Activated T-helper 2 cell treated with anti-CD3 and anti-CD28 coated beads, Interferon-gamma antibody, Interleukin-2, Interleukin-4, amounts not matched to agents 10 μg/mL and 5 μg/mL and 100 μg/mL, durations not matched to agents 14 hours and 24 hours and 36 hours (primary cell): ENCODE results near the gene BDKRB2. TPM values are rescaled to one million over a fixed set of nuclear protein-coding genes. Genes with fewer than 3 reads are reported as not detected.

Experiments
- DNase-seq: peaks from one replicate; pipeline ENCODE4 v3.0.0; 2021; ENCODE audit warnings: low spot score
- H3K27ac Mint-ChIP-seq: one replicate; pipeline ENCODE4 v1.8.0; 2021; ENCODE audit warnings: mixed read lengths
- H3K27me3 Mint-ChIP-seq: one replicate; pipeline ENCODE4 v1.8.0; 2021; ENCODE audit warnings: low read depth, mixed read lengths
- H3K36me3 Mint-ChIP-seq: one replicate; pipeline ENCODE4 v1.8.0; 2021; ENCODE audit warnings: low read depth, mixed read lengths
- H3K4me1 Mint-ChIP-seq: one replicate; pipeline ENCODE4 v1.8.0; 2021; ENCODE audit warnings: low read depth, mixed read lengths
- H3K4me3 Mint-ChIP-seq: one replicate; pipeline ENCODE4 v1.8.0; 2021; ENCODE audit warnings: low read depth, mild to moderate bottlenecking, moderate library complexity, mixed read lengths
- H3K9me3 Mint-ChIP-seq: one replicate; pipeline ENCODE4 v1.8.0; 2021; ENCODE audit warnings: mixed read lengths
- intact Hi-C: fragments of 100-400 bp; cut with micrococcal nuclease; formaldehyde crosslinking; loops from one replicate; pipeline ENCODE4 v1.15.1; 2023
- total RNA-seq: library from RNA; stranded (reverse); gene quantifications from 2 replicates; pipeline ENCODE4 v1.2.3, GENCODE V29; 2022

The BDKRB2 gene
- total RNA-seq, 1 donor from 2014 or later, result not detected

GRCh38 chr14:96208739-96209138 is 4.1 kb downstream of the BDKRB2 start:
- Mint-ChIP-seq H3K4me1 (peaks cover 4% of the 10 kb centered on the region), H3K27me3 (peaks cover 7% of the 10 kb centered on the region), H3K36me3 (no peaks in the 10 kb centered on the region), H3K27ac (no peak overlapping the region), H3K4me3 (no peak overlapping the region), H3K9me3 (peaks cover 16% of the 10 kb centered on the region)
- intact Hi-C loops, result no loop called here
- DNase-seq, result no peak

- intact Hi-C loops, result no loop called here
- Mint-ChIP-seq H3K36me3 (no peaks in the 10 kb centered on the region), H3K4me1 (no peaks in the 10 kb centered on the region), H3K27me3 (no peaks in the 10 kb centered on the region), H3K4me3 (no peak overlapping the region), H3K9me3 (peaks cover 16% of the 10 kb centered on the region), H3K27ac (no peak overlapping the region)
- no peak for DNase-seq
Observed at GRCh38 chr14:96212140-96212539, 7.5 kb downstream of the BDKRB2 start.

- H3K4me1 Mint-ChIP-seq, result no peaks in the 10 kb centered on the region
- peaks cover 16% of the 10 kb centered on the region for H3K9me3 Mint-ChIP-seq
- H3K36me3 Mint-ChIP-seq, result no peaks in the 10 kb centered on the region
- no peak overlapping the region for H3K4me3 Mint-ChIP-seq
- intact Hi-C loops, result no loop called here
- no peak for DNase-seq
- no peak overlapping the region for H3K27ac Mint-ChIP-seq
- no peaks in the 10 kb centered on the region for H3K27me3 Mint-ChIP-seq
Observed at GRCh38 chr14:96212896-96213295, 8.3 kb downstream of the BDKRB2 start.

DNA sequence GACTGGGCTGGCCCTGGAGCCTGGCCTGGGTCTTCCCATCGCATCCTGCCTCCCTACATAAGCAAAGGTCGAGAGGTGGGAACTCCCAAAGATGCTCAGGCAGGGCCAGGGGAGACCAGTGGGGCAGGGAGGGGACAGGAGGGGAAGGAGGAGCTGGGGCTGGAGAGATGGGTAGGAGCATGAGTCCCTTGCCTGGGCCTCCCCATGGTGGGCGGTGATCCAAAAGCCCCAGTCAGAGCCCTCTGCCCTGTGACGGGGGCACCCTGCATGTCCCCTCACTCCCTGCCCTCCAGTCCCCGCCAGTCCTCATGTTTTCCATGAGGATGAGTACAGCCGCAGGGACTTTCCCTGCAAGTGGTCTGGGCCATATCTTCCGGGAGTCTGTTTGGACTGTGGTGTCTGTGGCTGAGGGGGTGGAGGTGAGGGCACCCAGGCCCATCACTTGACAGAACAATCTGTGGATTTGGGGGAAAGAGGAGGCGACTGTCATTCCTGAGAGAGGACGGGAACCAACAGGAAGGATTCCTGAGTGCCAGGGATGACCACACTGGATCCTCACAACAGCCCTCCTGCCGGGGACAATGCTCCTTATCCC is 9.3 kb downstream of the BDKRB2 start:
- intact Hi-C loops, result no loop called here

GRCh38 chr14:96214793-96215192 is 10.2 kb downstream of the BDKRB2 start:
- no peak for DNase-seq
- Mint-ChIP-seq H3K4me3 (no peak overlapping the region), H3K27ac (no peak overlapping the region), H3K27me3 (no peaks in the 10 kb centered on the region), H3K36me3 (no peaks in the 10 kb centered on the region), H3K9me3 (peaks cover 16% of the 10 kb centered on the region), H3K4me1 (no peaks in the 10 kb centered on the region)
- intact Hi-C loops, result no loop called here

More for the DNA sequence above, 9.3 kb downstream of the BDKRB2 start:
- no peaks in the 10 kb centered on the region for H3K36me3 Mint-ChIP-seq
- no peak overlapping the region for H3K4me3 Mint-ChIP-seq
- peaks cover 16% of the 10 kb centered on the region for H3K9me3 Mint-ChIP-seq
- H3K27ac Mint-ChIP-seq, result no peak overlapping the region
- no peaks in the 10 kb centered on the region for H3K4me1 Mint-ChIP-seq
- H3K27me3 Mint-ChIP-seq, result no peaks in the 10 kb centered on the region
- DNase-seq, result no peak

- intact Hi-C loops, result no loop called here
- no peaks in the 10 kb centered on the region for H3K36me3 Mint-ChIP-seq
- H3K9me3 Mint-ChIP-seq, result peaks cover 16% of the 10 kb centered on the region
- H3K27ac Mint-ChIP-seq, result no peak overlapping the region
- H3K4me1 Mint-ChIP-seq, result no peaks in the 10 kb centered on the region
- H3K4me3 Mint-ChIP-seq, result no peak overlapping the region
- DNase-seq, result no peak
- H3K27me3 Mint-ChIP-seq, result no peaks in the 10 kb centered on the region
Observed at GRCh38 chr14:96215452-96216244, 11.0 kb downstream of the BDKRB2 start.

GRCh38 chr14:96216627-96217026 is 12.0 kb downstream of the BDKRB2 start:
- H3K27ac Mint-ChIP-seq, result no peak overlapping the region
- no peak overlapping the region for H3K4me3 Mint-ChIP-seq
- no peaks in the 10 kb centered on the region for H3K27me3 Mint-ChIP-seq
- H3K9me3 Mint-ChIP-seq, result peaks cover 14% of the 10 kb centered on the region
- H3K36me3 Mint-ChIP-seq, result no peaks in the 10 kb centered on the region
- no peaks in the 10 kb centered on the region for H3K4me1 Mint-ChIP-seq
- no peak for DNase-seq
- intact Hi-C loops, result no loop called here

DNA sequence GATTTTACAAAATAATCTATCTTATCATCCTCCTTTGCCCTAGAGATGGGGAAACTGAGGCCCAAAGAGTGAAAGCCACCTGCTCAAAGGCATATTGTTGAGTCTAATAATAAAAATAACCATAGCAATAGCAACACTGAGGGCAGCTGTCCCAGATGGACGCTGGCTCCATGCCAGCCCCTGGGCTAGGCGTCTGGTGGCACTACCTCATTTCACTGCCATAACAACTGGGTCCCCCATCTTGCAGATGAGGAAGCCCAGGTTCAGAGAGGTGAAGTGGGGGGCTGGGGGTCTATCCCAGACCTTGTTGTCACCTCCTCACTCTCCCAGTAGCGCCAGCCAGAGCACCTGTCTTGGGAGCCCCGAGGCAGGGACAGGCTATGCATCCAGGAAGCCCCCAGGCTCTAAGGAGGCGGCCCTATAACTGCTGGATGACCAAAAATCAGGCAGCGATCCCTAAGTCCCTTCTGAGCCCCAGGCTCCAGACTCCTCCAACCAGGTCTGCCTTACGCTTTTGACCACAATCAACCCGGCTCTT is 12.8 kb downstream of the BDKRB2 start:
- H3K4me3 Mint-ChIP-seq, result no peak overlapping the region
- H3K9me3 Mint-ChIP-seq, result peaks cover 6% of the 10 kb centered on the region
- intact Hi-C loops, result no loop called here
- no peaks in the 10 kb centered on the region for H3K27me3 Mint-ChIP-seq
- no peak overlapping the region for H3K27ac Mint-ChIP-seq
- no peaks in the 10 kb centered on the region for H3K36me3 Mint-ChIP-seq
- no peaks in the 10 kb centered on the region for H3K4me1 Mint-ChIP-seq
- DNase-seq, result no peak

DNA sequence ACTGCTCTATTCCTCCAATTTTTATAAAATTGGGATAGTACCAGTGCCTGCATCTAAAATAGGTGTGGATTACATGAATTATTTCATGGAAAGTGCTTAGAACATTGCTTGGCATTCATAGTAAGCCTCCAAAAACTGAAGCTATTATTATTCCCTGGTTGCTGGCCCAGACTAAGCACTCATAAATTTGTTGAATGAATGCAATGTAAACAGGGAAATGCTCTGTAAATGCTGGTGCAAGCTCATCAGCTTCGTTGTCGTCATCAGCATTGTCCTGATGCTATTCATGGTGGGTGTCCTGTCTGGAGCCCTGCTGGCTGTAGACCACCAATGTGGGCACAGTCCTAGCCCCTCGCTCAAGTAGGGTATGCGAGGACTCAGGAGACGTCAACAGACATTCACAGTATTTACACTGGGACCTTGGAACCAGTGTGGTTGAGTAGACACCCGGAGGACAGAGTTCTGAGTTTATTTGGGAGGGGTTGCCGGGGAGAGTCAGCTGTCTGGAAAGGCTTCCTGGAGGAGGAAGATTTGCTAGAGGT is 16.5 kb downstream of the BDKRB2 start:
- DNase-seq, result no peak
- Mint-ChIP-seq H3K27me3 (no peaks in the 10 kb centered on the region), H3K4me3 (no peak overlapping the region), H3K4me1 (no peaks in the 10 kb centered on the region), H3K36me3 (no peaks in the 10 kb centered on the region), H3K9me3 (no peaks in the 10 kb centered on the region), H3K27ac (no peak overlapping the region)
- intact Hi-C loops, result no loop called here

- Mint-ChIP-seq H3K4me1 (no peaks in the 10 kb centered on the region), H3K27me3 (no peaks in the 10 kb centered on the region), H3K36me3 (no peaks in the 10 kb centered on the region), H3K27ac (no peak overlapping the region), H3K9me3 (no peaks in the 10 kb centered on the region), H3K4me3 (no peak overlapping the region)
- intact Hi-C loops, result no loop called here
- no peak for DNase-seq
Observed at GRCh38 chr14:96221841-96222240, 17.2 kb downstream of the BDKRB2 start.

DNA sequence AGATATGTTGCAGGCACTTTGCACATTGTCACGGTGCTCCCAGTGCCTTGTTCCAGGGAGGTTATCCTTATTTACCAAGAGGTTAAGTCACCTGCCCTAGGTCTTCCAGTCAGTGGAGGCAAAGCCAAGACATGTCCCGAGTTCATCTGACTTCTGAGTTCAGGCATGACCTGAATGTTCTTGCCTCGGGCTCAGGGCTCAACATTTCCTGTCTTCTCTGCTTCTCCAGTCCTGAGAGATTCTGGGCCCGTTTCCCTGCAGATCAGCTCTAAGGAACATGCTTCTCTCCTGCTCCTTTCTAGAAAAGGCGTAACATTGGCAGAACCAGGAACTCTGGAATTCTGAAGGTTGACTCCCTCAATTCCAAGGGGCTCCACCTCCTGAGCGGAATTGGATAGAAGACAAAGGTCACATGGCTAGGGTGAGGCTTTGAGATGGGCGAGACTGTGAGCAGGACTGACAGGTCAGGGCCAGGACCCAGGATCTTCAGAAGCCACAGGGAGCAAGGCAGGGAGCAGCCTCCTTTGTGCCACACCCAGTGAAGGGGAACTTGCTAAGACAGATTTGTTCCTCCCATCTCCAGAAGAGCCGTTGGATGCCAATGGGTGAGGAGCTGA is 19.9 kb downstream of the BDKRB2 start:
- H3K4me3 Mint-ChIP-seq, result no peak overlapping the region
- no peak overlapping the region for H3K27ac Mint-ChIP-seq
- no peaks in the 10 kb centered on the region for H3K4me1 Mint-ChIP-seq
- intact Hi-C loops, result no loop called here
- no peaks in the 10 kb centered on the region for H3K9me3 Mint-ChIP-seq
- no peaks in the 10 kb centered on the region for H3K36me3 Mint-ChIP-seq
- DNase-seq, result no peak
- no peaks in the 10 kb centered on the region for H3K27me3 Mint-ChIP-seq

DNA sequence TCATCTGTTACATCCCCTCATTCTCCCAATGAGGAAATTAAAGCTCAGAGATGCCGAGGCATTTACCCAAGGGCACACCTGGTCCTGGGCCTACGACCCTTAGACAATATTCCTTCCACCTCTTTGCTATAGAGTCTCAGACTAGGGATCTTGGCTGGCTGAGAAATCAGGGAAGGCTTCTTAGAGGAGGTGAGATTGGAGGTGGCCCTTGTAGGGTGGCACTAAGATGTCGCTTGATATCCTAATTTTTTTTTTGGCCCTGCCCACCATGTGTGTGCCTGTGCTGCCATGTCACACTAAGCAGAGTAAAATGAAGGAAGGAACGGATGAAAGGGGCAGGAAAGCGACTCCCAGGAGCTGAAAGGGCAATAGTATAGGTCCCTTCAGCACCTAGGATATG is 20.6 kb downstream of the BDKRB2 start:
- Mint-ChIP-seq H3K9me3 (no peaks in the 10 kb centered on the region), H3K4me3 (no peak overlapping the region), H3K4me1 (no peaks in the 10 kb centered on the region), H3K27ac (no peak overlapping the region), H3K27me3 (no peaks in the 10 kb centered on the region), H3K36me3 (no peaks in the 10 kb centered on the region)
- no peak for DNase-seq
- intact Hi-C loops, result no loop called here

DNA sequence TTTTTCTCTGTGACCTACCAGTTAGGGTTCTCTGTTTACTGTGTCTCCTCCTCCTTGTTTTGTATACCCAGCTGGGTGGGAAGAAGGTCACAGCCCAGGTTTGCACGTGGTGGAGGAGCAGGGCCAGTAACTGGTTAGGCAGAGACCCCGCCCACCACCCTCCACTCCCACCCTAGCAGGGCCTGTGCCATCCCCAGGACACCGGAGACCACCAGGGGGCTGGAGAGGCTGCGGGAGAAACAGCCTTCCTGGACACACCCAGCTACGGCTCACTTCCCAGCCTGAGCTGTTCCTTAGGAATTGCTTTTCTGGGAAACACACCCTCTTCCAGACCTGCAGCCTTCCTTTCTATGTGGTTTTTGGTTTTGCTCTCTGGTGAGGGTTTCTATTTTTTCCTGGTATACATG is 21.1 kb downstream of the BDKRB2 start:
- no peaks in the 10 kb centered on the region for H3K9me3 Mint-ChIP-seq
- H3K27me3 Mint-ChIP-seq, result no peaks in the 10 kb centered on the region
- no peak for DNase-seq
- no peaks in the 10 kb centered on the region for H3K4me1 Mint-ChIP-seq
- H3K36me3 Mint-ChIP-seq, result no peaks in the 10 kb centered on the region
- no peak overlapping the region for H3K27ac Mint-ChIP-seq
- intact Hi-C loops, result no loop called here
- H3K4me3 Mint-ChIP-seq, result no peak overlapping the region
